Mesendoderm (in vitro differentiated cells): ENCODE data around the gene ANK3.

Source experiments
- DNase-seq: peaks from one replicate; pipeline ENCODE4 v3.0.0; 2013
- H2AK5ac ChIP-seq: 2 replicates; pipeline ENCODE4 v1.6.1; 2013; ENCODE audit warnings: low read length, inconsistent platforms
- H2BK120ac ChIP-seq: 2 replicates; pipeline ENCODE4 v1.6.1; 2013; ENCODE audit warnings: low read depth, mild to moderate bottlenecking, low read length, moderate library complexity, mixed read lengths
- H2BK15ac ChIP-seq: replicated peaks from 2 replicates; pipeline ENCODE4 v1.6.1; 2013; ENCODE audit warnings: low read depth, mild to moderate bottlenecking, moderate library complexity
- H2BK5ac ChIP-seq: 2 replicates; pipeline ENCODE4 v1.6.1; 2013; ENCODE audit warnings: low read length, inconsistent platforms
- H3K18ac ChIP-seq: 2 replicates; pipeline ENCODE4 v1.6.1; 2013; ENCODE audit warnings: mild to moderate bottlenecking, low read length, mixed read lengths
- H3K23ac ChIP-seq: one replicate; pipeline ENCODE4 v1.6.1; 2013; ENCODE audit warnings: low read length
- H3K27ac ChIP-seq: 2 replicates; pipeline ENCODE4 v1.5.1; 2013; ENCODE audit warnings: low read depth, mild to moderate bottlenecking, inconsistent platforms, low read length, moderate library complexity
- H3K27me3 ChIP-seq: 2 replicates; pipeline ENCODE4 v1.6.1; 2013; ENCODE audit warnings: low read length, control low read depth, mild to moderate bottlenecking, inconsistent platforms; ENCODE audit not compliant: insufficient read depth, poor library complexity
- H3K36me3 ChIP-seq: 2 replicates; pipeline ENCODE4 v1.6.1; 2013; ENCODE audit warnings: low read length, inconsistent platforms; ENCODE audit not compliant: control insufficient read depth, insufficient read depth
- H3K4ac ChIP-seq: one replicate; pipeline ENCODE4 v1.6.1; 2013; ENCODE audit warnings: low read depth, mild to moderate bottlenecking, low read length, moderate library complexity
- H3K4me1 ChIP-seq: 2 replicates; pipeline ENCODE4 v1.6.1; 2013; ENCODE audit warnings: low read depth, low read length, inconsistent platforms; ENCODE audit not compliant: control insufficient read depth
- H3K4me2 ChIP-seq: 2 replicates; pipeline ENCODE4 v1.6.1; 2013; ENCODE audit warnings: low read length
- H3K4me3 ChIP-seq: 2 replicates; pipeline ENCODE4 v1.5.1; 2013; ENCODE audit warnings: mild to moderate bottlenecking, low read length
- H3K56ac ChIP-seq: one replicate; pipeline ENCODE4 v1.6.1; 2013; ENCODE audit warnings: low read length
- H3K79me1 ChIP-seq: 2 replicates; pipeline ENCODE4 v1.6.1; 2013; ENCODE audit warnings: low read length, inconsistent platforms
- H3K79me2 ChIP-seq: 2 replicates; pipeline ENCODE4 v1.6.1; 2013; ENCODE audit warnings: mild to moderate bottlenecking, low read length; ENCODE audit not compliant: control insufficient read depth, insufficient read depth
- H3K9ac ChIP-seq: 2 replicates; pipeline ENCODE4 v1.6.1; 2013; ENCODE audit warnings: low read length, inconsistent platforms
- H4K5ac ChIP-seq: one replicate; pipeline ENCODE4 v1.6.1; 2013; ENCODE audit warnings: low read length
- H4K8ac ChIP-seq: one replicate; pipeline ENCODE4 v1.6.1; 2013; ENCODE audit warnings: low read depth, mild to moderate bottlenecking, control low read depth, low read length, moderate library complexity
- WGBS: extraction: QIAGEN DNeasy Blood & Tissue Kit; methylation state at CpG from one replicate; pipeline ENCODE4 v1.1.7; 2013; ENCODE audit warnings: low lambda C conversion rate, missing lambda C conversion rate; ENCODE audit not compliant: insufficient coverage; ENCODE audit errors: extremely low coverage; 5-methylcytosine and 5-hydroxymethylcytosine counted together

The ANK3 gene

DNA sequence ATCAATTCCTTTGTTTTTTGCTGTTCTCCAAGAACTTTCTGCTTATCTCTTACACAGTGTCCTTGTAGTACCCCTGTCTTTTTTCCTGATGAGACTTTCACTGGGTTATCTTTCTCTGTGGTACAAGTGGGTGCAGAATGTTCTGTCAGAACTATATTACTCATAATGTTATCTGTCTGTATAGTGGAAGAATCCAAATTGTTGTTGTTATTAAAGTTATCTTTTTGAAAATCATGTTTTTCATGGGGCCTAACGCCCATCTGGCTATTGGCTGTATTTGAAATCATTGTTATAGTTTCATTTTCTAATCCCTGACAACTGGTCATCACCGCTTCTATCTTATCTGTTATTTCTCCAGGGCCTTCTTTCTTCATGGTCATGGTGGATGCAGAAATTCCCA, 320.4 kb downstream of the ANK3 start:
- H4K5ac ChIP-seq, result no peak overlapping the region
- H3K4me3 ChIP-seq, result no peak overlapping the region
- H3K23ac ChIP-seq, result no peak overlapping the region
- H3K27me3 ChIP-seq, result no peaks in the 10 kb centered on the region
- H2AK5ac ChIP-seq, result no peak overlapping the region
- no CpG with 5 or more reads among the region's 2 CpGs for WGBS
- no peaks in the 10 kb centered on the region for H3K79me1 ChIP-seq
- H3K36me3 ChIP-seq, result no peaks in the 10 kb centered on the region
- H4K8ac ChIP-seq, result no peak overlapping the region
- no peak overlapping the region for H2BK5ac ChIP-seq
- H3K79me2 ChIP-seq, result no peaks in the 10 kb centered on the region
- H3K9ac ChIP-seq, result no peak overlapping the region
- no peaks in the 10 kb centered on the region for H3K4me1 ChIP-seq
- no peak overlapping the region for H3K56ac ChIP-seq
- DNase-seq, result no peak
- H3K18ac ChIP-seq, result no peak overlapping the region
- H3K4me2 ChIP-seq, result no peak overlapping the region
- no peak overlapping the region for H3K27ac ChIP-seq
- no peak overlapping the region for H2BK120ac ChIP-seq
- H3K4ac ChIP-seq, result no peak overlapping the region
- H2BK15ac ChIP-seq, result no peak overlapping the region

DNA sequence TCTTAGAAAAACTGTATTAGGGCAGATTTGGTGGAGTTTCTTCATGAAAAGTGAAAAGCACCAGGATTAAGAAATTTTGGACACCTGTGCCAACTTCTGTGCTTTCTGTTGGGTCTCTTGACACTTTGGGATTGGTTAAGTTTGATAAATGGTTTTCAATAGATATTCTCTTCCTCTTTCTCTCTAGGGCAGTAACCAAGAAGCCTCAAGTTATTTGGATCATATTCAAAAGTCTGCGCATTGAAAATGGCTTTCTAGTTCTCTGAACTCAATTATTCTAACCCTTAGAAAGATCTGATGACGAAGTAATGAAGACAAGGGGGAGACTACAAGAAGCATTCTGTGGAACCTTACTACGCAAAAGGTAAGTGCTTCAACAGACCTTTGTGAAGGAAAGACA, 339.3 kb downstream of the ANK3 start:
- no peaks in the 10 kb centered on the region for H3K79me1 ChIP-seq
- no peak overlapping the region for H3K4me2 ChIP-seq
- H3K4ac ChIP-seq, result no peak overlapping the region
- H2BK15ac ChIP-seq, result no peak overlapping the region
- no peak overlapping the region for H2BK5ac ChIP-seq
- H4K8ac ChIP-seq, result no peak overlapping the region
- no peak overlapping the region for H3K18ac ChIP-seq
- H3K27ac ChIP-seq, result no peak overlapping the region
- no peak overlapping the region for H2AK5ac ChIP-seq
- H2BK120ac ChIP-seq, result no peak overlapping the region
- no peak overlapping the region for H3K23ac ChIP-seq
- no peaks in the 10 kb centered on the region for H3K27me3 ChIP-seq
- H4K5ac ChIP-seq, result no peak overlapping the region
- no peaks in the 10 kb centered on the region for H3K4me1 ChIP-seq
- WGBS, result no CpG with 5 or more reads among the region's 3 CpGs
- no peak for DNase-seq
- H3K9ac ChIP-seq, result no peak overlapping the region
- H3K79me2 ChIP-seq, result no peaks in the 10 kb centered on the region
- H3K36me3 ChIP-seq, result no peaks in the 10 kb centered on the region
- H3K4me3 ChIP-seq, result no peak overlapping the region
- no peak overlapping the region for H3K56ac ChIP-seq

DNA sequence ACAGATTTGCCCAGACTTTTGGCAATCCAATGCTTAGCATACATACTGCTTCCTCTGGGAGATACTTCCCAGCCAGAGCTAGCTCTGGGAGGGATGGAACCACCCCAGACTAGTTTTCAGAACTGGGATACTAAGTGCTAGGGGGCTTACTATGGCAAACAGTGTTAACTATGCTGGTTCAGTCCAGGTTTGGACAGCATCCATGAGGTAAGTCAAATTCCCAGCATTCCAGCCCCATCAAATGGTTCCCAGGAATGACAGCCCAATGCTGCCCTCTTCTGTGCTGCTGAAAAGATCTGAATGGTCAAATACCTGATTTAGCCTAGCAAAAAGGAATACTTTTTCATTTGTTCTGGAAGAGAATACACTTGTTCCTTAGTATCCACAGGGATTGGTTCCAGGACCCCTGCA, 341.6 kb downstream of the ANK3 start:
- Histone ChIP-seq H3K27ac (no peak overlapping the region), H3K27me3 (no peaks in the 10 kb centered on the region), H3K56ac (no peak overlapping the region), H3K79me2 (no peaks in the 10 kb centered on the region), H4K5ac (no peak overlapping the region), H2BK5ac (no peak overlapping the region), H3K23ac (no peak overlapping the region), H3K79me1 (no peaks in the 10 kb centered on the region), H3K4me3 (no peak overlapping the region), H3K4me2 (no peak overlapping the region), H2BK120ac (no peak overlapping the region), H3K4ac (no peak overlapping the region), H3K36me3 (no peaks in the 10 kb centered on the region), H2AK5ac (no peak overlapping the region), H4K8ac (no peak overlapping the region), H3K4me1 (no peaks in the 10 kb centered on the region), H2BK15ac (no peak overlapping the region), H3K18ac (no peak overlapping the region), H3K9ac (no peak overlapping the region)
- peak; percentile 93 for DNase-seq

DNA sequence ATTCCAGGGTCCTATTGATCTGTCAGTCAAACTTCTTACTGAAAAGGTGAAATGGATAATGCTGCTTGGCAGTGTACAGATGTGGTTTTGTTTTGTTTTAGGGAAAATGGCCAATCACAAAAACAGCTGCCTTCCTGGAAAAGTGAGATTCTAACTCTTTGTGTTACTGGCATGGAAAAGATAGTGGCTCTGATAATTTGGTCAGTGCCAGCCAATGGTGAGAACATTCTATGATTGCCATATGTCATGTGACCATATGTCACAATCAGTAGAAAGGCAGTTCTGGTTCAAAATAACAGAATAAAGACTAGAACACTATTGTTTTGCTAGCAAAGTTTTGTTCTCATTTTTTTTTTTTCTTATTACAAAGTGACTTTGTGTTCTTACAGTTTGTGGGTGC, 344.1 kb downstream of the ANK3 start:
- Histone ChIP-seq H4K8ac (no peak overlapping the region), H3K36me3 (no peaks in the 10 kb centered on the region), H3K56ac (no peak overlapping the region), H2BK5ac (no peak overlapping the region), H3K18ac (no peak overlapping the region), H2AK5ac (no peak overlapping the region), H3K27ac (no peak overlapping the region), H3K4me2 (no peak overlapping the region), H3K23ac (no peak overlapping the region), H3K4ac (no peak overlapping the region), H3K27me3 (no peaks in the 10 kb centered on the region), H3K4me1 (no peaks in the 10 kb centered on the region), H3K9ac (no peak overlapping the region), H3K79me1 (no peaks in the 10 kb centered on the region), H4K5ac (no peak overlapping the region), H3K79me2 (no peaks in the 10 kb centered on the region), H2BK120ac (no peak overlapping the region), H2BK15ac (no peak overlapping the region), H3K4me3 (no peak overlapping the region)
- no peak for DNase-seq

DNA sequence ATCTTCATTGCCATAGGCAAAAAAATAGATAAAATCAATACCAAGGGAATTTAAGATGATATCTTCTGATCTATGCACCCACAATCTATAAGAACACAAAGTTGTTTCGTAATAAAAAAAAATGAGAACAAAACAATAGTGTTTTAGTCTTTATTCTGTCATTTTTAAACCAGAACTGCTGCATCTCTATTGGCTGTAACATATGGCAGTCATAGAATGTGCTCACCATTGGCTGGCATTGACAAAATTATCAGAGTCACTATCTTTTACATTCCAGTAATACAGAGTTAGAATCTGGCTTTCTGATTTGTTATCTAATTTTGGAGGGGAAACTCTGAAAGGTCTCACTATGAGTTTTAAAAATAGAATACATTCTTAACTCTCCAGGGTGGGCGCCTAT, 344.7 kb downstream of the ANK3 start:
- Histone ChIP-seq H3K79me2 (no peaks in the 10 kb centered on the region), H3K9ac (no peak overlapping the region), H2BK15ac (no peak overlapping the region), H3K27ac (no peak overlapping the region), H3K79me1 (no peaks in the 10 kb centered on the region), H2BK5ac (no peak overlapping the region), H3K4me3 (no peak overlapping the region), H3K36me3 (no peaks in the 10 kb centered on the region), H3K27me3 (no peaks in the 10 kb centered on the region), H4K8ac (no peak overlapping the region), H3K4me2 (no peak overlapping the region), H2AK5ac (no peak overlapping the region), H4K5ac (no peak overlapping the region), H3K4ac (no peak overlapping the region), H2BK120ac (no peak overlapping the region), H3K4me1 (no peaks in the 10 kb centered on the region), H3K23ac (no peak overlapping the region), H3K56ac (no peak overlapping the region), H3K18ac (no peak overlapping the region)
- no peak for DNase-seq
- no CpG with 5 or more reads among the region's 2 CpGs for WGBS

DNA sequence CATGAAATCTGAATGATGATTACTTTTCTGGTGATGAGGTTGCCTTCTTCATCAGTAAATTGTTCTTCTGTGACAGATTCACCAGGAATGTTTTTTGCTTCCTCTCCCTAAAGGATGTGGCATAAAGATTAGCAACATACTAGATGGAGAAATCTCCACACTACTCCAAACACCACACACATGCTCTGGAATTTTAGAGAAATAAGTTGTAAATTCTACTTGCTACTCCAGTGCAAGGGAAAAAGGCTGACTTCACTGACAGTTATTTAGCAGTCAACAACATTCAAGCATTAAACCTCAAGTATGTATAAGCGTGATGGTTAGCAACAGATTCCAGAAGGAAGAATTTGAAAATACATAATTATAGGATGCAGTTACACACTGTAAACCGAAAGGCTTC, 345.4 kb downstream of the ANK3 start:
- no peak overlapping the region for H4K5ac ChIP-seq
- H2BK120ac ChIP-seq, result no peak overlapping the region
- H3K27me3 ChIP-seq, result no peaks in the 10 kb centered on the region
- no peak overlapping the region for H3K4me3 ChIP-seq
- H3K4me2 ChIP-seq, result no peak overlapping the region
- H4K8ac ChIP-seq, result no peak overlapping the region
- no peak overlapping the region for H3K56ac ChIP-seq
- no peak overlapping the region for H2BK15ac ChIP-seq
- DNase-seq, result no peak
- no peak overlapping the region for H3K4ac ChIP-seq
- no peak overlapping the region for H2BK5ac ChIP-seq
- H3K9ac ChIP-seq, result no peak overlapping the region
- no peaks in the 10 kb centered on the region for H3K79me2 ChIP-seq
- H3K27ac ChIP-seq, result no peak overlapping the region
- no peak overlapping the region for H2AK5ac ChIP-seq
- no peaks in the 10 kb centered on the region for H3K79me1 ChIP-seq
- no peak overlapping the region for H3K18ac ChIP-seq
- H3K36me3 ChIP-seq, result no peaks in the 10 kb centered on the region
- WGBS, result no CpG with 5 or more reads among the region's 2 CpGs
- no peak overlapping the region for H3K23ac ChIP-seq
- H3K4me1 ChIP-seq, result no peaks in the 10 kb centered on the region
